Lung (tissue), 16 donors: Measurements from ENCODE around the gene IL1RAPL1. TPM values are rescaled to one million over a fixed set of nuclear protein-coding genes. Genes with fewer than 3 reads are reported as not detected.

ENCODE experiments used
- ATAC-seq: fragments of 200-7000 bp; cut with Tn5 transposase; one replicate; pipeline ENCODE4 v1.9.1; 2020; ENCODE audit warnings: moderate number of reproducible peaks; ENCODE audit not compliant: insufficient read depth, low FRiP score
- DNase-seq, 3 donors: peaks; one replicate each; pipeline ENCODE4 v3.0.0-alpha.2; 2013 to 2017
- H3K27ac ChIP-seq, 2 donors: one replicate each; pipeline ENCODE4 v1.5.1; 2013; ENCODE audit warnings: mild to moderate bottlenecking in 2 of 2, moderate library complexity in 2 of 2, control low read depth in 1 of 2, inconsistent platforms in 1 of 2, low read depth in 1 of 2, low read length in 1 of 2
- H3K27me3 ChIP-seq, 3 donors: one replicate each; pipeline ENCODE4 v1.5.1; 2013; ENCODE audit warnings: low read length in 2 of 3; ENCODE audit not compliant: control insufficient read depth in 3 of 3, insufficient read depth in 3 of 3
- H3K36me3 ChIP-seq, 4 donors: one replicate each; pipeline ENCODE4 v1.5.1; 2013; ENCODE audit warnings: low read length in 4 of 4, mild to moderate bottlenecking in 1 of 4, moderate library complexity in 1 of 4; ENCODE audit not compliant: control insufficient read depth in 4 of 4, insufficient read depth in 4 of 4
- H3K4me1 ChIP-seq, 5 donors: one replicate each; pipeline ENCODE4 v1.5.1; 2013; ENCODE audit warnings: low read length in 5 of 5, mild to moderate bottlenecking in 2 of 5, moderate library complexity in 1 of 5; ENCODE audit not compliant: control insufficient read depth in 5 of 5, insufficient read depth in 5 of 5
- H3K4me3 ChIP-seq: one replicate; pipeline ENCODE4 v1.5.1; 2013; ENCODE audit warnings: mild to moderate bottlenecking, control low read depth, moderate library complexity
- H3K9ac ChIP-seq, 2 donors: one replicate each; pipeline ENCODE4 v1.5.1; 2013; ENCODE audit warnings: low read length in 2 of 2, control low read depth in 1 of 2; ENCODE audit not compliant: insufficient read depth in 1 of 2
- H3K9me3 ChIP-seq, 4 donors: one replicate each; pipeline ENCODE4 v1.5.1; 2013; ENCODE audit warnings: low read length in 3 of 4, mild to moderate bottlenecking in 1 of 4, moderate library complexity in 1 of 4; ENCODE audit not compliant: control insufficient read depth in 4 of 4, insufficient read depth in 3 of 4
- CTCF ChIP-seq: IDR thresholded peaks from 2 replicates; pipeline ENCODE4 v1.5.1; 2012; ENCODE audit warnings: mild to moderate bottlenecking; ENCODE audit errors: control extremely low read depth, extremely low read depth
- WGBS, 2 donors: extraction: QIAGEN DNeasy Blood & Tissue Kit; methylation state at CpG; one replicate each; pipeline ENCODE4 v1.1.7; 2013; 5-methylcytosine and 5-hydroxymethylcytosine counted together
- long read RNA-seq, 5 donors: transcript quantifications; one replicate each; lab custom pipeline, GENCODE V29; 2026
- polyA plus RNA-seq, 2 donors: library from polyadenylated mRNA; stranded (reverse); fragments of 200-250 nt; gene quantifications; one replicate each; pipeline ENCODE4 v1.2.1, GENCODE V29; 2013
- total RNA-seq, 2 donors: library from RNA; depleted of rRNA in 1 of 2; stranded (reverse); fragments of >200 nt in 1 of 2; gene quantifications; one replicate each; pipeline ENCODE4 v1.2.1, GENCODE V29; 2014 to 2021
- donor health status: control.
- donor health status: control.
- donor health status: Bipolar disorder and iron deficiency.
- donor health status: healthy.
- donor health status: DM: yes; HTN: yes; CAD: no.

Gene IL1RAPL1
- total RNA-seq (1 to 10 TPM in 1 of 2 donors, not detected in 1; 2.2 TPM), polyA plus RNA-seq (not detected)
- long read RNA-seq, donor 1: 0 reads
- long read RNA-seq, donor 2: 0 reads
- long read RNA-seq, donor 3: 0 reads
- long read RNA-seq, donor 4: 0 reads
- long read RNA-seq, donor 5: 0 reads

- TF ChIP-seq CTCF: no peak
- 0 to 22% methylated on average over 15 of the region's 15 CpGs for WGBS, 2 donors
- H3K9me3 ChIP-seq: no peaks in the 10 kb centered on the region
- DNase-seq (peak; percentile 48 to 83 (median 78)), ATAC-seq (no peak)
- H3K4me1 ChIP-seq: peaks cover 0 to 3% (median 0%) of the 10 kb centered on the region in 5 donors
- H3K4me3 ChIP-seq: no peak within 1 kb of the TSS
- H3K9ac ChIP-seq: peak within 1 kb of the TSS in 1 of 2 donors; percentile 65
- H3K27ac ChIP-seq: peak within 1 kb of the TSS in 1 of 2 donors; percentile 33
- peaks cover 4 to 19% (median 19%) of the 10 kb centered on the region in 3 donors for H3K27me3 ChIP-seq
- H3K36me3 ChIP-seq: no peaks in the 10 kb centered on the region
Observed at GRCh38 chrX:28586981-28587551, at the start of gene IL1RAPL1. Gene IL1RAPL1 (plus strand): TSS chrX:28587446.

GRCh38 chrX:28542791-28543190 lies 44.5 kb upstream of the IL1RAPL1 start:
- Histone ChIP-seq H3K27ac (no peak overlapping the region), H3K4me1 (no peaks in the 10 kb centered on the region), H3K9me3 (no peaks in the 10 kb centered on the region), H3K27me3 (peaks cover 0 to 3% (median 0%) of the 10 kb centered on the region in 3 donors), H3K4me3 (no peak overlapping the region), H3K36me3 (no peaks in the 10 kb centered on the region), H3K9ac (no peak overlapping the region)
- 76 to 94% methylated on average over 2 of the region's 2 CpGs for WGBS, 2 donors
- ATAC-seq: no peak
- no peak for TF ChIP-seq CTCF
- DNase-seq: no peak

- TF ChIP-seq CTCF: no peak
- no peak overlapping the region for H3K9ac ChIP-seq
- H3K27ac ChIP-seq: no peak overlapping the region
- no peak for DNase-seq
- no peaks in the 10 kb centered on the region for H3K36me3 ChIP-seq
- no peaks in the 10 kb centered on the region for H3K9me3 ChIP-seq
- H3K4me3 ChIP-seq: no peak overlapping the region
- WGBS, 2 donors: 72 to 98% methylated on average over 4 of the region's 4 CpGs
- H3K4me1 ChIP-seq: no peaks in the 10 kb centered on the region
- peaks cover 0 to 4% (median 0%) of the 10 kb centered on the region in 3 donors for H3K27me3 ChIP-seq
- no peak for ATAC-seq
Observed at GRCh38 chrX:28549838-28550237, 37.4 kb upstream of the IL1RAPL1 start.
